Measurements from ENCODE around the gene LYPD6B.

Gene LYPD6B

DNA sequence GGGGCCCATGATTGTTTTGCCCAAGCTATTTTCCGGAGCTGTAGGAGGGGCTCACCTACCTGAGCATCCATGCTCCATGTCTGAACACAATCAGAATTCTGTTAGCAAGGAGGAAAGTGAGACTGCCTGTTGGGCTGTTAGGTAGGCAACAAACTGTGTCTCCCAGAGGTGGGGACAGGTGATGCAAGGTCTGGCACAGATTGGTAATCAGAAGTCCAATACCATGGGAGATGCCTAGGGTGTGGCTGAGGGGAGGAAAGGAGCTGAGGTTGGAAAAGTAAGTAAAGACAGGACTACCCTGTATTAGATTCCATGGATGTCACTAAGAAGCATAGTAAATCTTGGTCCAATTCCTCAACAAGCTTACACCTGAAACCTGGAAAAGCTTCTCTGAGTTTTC, 3.0 kb downstream of the LYPD6B start:
- DNase-seq (ENCODE audit: low spot score), result no peak

DNA sequence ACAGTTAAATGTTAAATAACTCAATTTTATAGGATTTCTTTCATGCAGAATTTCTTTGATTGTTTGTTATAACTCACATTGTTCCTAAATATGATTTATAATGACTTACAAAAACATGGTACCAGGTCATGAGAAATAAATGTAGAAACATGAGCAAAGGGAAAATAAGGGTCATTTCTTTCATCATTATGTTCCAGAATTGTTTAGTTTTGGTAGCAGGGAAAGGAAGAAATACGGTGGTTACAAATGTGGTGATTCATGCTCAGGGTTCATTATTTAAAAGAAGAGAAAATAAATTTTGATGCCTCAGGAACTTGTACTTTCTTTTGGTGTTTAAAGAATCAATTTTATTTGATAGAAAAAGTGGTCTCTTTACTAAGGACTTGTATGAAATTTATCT, 4.4 kb downstream of the LYPD6B start:
- DNase-seq (ENCODE audit: low spot score), result no peak

DNA sequence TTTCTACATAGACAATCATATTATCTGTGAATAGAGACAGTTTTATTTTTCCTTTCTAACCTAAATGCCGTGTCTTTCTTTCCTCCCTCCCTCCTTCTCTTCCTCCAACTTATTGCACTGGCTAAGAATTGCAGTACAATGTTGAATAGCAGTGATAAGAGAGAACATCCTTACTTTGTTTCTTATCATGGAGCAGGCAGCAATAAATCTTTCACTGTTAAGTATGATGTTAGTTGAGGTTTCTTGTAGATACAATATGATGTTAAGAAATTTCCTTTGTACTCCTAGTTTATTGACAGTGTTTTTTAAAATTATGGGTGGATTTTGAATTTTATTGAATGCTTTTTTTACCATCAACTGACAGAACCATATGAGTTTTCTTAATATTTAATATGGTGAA, 6.0 kb downstream of the LYPD6B start:
- DNase-seq (ENCODE audit: low spot score), result no peak

DNA sequence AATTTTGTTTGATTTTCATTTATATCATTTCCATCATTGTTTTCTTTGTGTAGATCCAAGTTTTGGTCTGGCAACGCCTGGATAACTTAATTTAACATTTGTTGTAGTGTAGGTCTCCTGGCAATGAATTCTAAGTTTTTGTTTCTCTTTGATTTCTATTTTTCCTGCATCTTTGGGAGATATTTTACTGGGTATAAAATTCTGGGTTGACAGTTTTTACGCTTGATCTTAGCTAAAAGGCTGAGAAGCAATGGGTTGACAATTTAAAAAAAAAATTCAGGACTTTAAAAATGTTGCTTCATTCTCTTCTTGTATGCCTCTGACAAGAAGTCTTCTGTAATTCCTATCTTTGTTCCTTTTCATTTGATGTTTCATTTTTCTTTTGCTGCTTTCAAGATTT, 8.6 kb downstream of the LYPD6B start:
- DNase-seq (ENCODE audit: low spot score), result no peak

DNA sequence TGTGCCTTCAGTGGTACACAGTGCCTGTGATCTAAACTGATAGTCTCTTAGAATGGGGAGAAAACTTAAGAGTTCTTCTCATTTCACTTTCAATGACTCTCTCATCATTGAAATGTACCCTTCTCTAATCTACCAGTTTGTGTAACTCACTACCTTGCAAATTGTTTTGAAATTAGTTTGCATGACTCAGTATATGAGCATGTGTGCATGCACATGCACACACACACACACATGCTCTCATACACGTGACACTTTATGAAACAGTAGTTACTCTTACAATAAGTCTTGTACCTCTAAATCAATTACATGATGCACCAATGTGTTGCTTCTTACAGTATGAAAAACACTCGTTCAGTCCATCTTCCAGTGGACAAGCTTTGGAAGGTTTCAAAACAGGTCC, 10.6 kb downstream of the LYPD6B start:
- DNase-seq (ENCODE audit: low spot score), result no peak

DNA sequence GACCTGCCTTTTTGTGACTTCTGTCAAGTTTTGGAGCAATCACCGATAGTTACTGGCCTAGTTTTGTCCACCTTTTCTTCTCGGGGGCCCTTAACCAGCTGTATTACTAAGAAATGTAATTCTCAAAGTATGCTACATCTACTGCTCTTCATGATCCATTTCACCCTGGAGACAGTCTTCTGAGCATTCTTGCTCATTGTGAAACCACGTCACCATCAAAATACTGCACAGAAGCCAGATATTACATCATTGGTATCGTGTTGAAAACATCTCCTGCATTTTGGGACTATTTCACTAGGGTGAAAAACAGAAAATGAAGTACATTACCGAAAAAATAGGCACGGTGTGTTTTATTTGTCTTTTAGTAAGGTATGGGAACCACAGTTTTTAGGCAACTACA, 11.7 kb downstream of the LYPD6B start:
- no peak for DNase-seq (ENCODE audit: low spot score)

DNA sequence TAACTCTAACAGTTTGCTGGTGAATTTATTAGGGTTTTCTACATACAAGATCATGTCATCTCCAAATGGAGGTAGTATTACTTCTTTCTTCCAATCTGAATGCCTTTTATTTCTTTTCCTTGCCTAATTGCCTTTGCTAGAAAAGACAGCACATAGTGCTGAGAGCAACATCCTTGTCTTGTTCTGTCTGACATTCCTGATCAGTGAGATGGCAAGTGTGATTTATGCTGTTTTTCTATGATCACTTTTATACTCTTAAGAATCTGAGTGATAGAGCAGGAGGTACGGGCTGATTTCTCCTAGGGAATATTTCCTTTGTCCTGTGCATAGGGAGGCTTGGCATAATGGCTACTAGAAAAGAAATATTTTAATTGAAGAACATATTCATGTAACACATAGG, 17.3 kb downstream of the LYPD6B start:
- DNase-seq (ENCODE audit: low spot score), result no peak

DNA sequence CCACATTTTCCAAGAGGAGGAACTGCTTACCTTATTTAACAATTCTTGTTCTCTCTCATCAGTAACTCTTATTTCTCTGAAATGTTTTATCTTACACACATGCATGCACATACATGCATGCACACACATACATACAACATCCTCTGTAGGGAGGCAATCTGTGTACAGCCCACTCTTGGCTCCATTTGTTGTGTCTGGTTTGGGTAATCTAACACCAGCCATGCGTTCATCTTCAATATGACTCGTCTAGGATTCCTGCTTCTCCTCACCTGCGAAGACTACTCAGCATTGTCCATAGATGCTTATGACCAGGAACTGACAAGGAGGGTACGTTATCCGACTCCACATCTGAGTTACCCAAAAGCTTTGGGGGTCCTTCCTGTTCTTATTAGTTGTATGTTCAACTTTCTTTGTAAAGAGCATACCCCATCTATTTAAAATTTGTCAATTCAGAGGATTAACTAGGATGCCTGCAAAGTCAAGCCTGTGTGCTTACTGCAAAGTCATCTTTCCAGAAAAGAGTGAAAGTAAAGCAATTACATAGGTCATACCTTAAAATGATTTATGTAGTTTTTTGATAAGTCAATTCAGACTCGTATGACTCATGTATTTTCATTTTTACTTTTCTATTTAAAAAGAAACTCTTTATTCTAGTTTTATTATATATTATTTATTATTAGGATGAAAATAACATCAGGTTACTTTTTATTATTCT, 18.2 kb downstream of the LYPD6B start:
- DNase-seq (ENCODE audit: low spot score), result no peak

DNA sequence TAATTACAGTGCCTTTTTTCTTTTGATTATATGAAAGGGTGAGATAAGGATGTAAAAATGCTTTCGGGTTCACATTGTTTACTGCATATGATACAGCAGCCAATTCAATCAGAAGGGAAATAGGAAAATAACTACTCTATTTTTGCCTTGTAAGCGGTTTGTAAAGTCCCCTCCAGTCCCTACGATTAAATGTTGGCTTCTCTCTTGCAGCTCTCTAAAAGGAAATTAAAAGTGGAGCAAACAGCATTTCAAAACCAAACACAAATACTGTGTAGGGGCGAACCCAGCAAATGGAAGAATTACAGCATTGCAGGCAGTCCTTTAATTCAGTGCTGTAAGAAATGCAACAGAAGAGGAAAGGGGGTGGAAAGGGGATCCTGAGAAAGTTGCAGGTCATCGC, 18.9 kb downstream of the LYPD6B start:
- no peak for DNase-seq (ENCODE audit: low spot score)

DNA sequence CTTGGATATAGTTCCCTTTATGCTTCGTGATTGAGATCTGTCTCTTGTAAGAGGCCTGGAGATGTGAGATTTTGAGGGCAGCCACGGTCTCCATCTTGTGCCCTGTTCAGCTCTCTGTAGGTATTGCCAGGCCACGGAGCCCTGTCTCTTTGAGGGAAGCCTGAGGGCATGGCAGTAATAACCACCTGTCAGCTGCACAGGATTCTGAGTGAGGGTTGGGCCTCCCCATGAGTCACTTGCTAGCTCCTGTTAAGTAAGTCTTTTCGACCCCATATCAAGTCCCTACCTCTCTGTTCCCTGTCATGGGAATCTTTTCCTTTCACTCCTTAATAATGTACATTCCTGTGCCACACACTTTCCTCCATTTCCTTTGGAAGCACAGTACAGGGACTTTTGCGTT, 20.4 kb downstream of the LYPD6B start:
- no peak for DNase-seq (ENCODE audit: low spot score)

DNA sequence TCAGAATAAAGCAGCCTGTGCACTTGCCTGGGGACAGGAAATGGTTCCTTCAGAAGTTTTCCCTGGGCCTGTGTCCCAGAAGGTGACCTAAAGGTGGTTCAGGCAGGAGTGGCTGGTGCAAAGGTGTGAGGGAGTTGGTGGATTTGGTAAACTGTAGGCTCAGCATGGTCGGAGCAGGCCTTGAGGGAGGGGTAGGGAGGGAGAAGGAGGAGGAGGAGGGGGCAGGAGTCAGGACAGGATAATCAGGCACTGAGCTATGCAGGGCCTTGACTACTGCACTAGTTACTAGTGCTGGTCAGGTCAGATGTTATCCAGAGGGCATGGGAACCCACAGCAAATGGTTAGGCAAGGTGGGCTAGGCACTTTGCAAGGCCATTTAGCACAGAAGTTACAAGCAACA, 21.3 kb downstream of the LYPD6B start:
- no peak for DNase-seq (ENCODE audit: low spot score)

DNA sequence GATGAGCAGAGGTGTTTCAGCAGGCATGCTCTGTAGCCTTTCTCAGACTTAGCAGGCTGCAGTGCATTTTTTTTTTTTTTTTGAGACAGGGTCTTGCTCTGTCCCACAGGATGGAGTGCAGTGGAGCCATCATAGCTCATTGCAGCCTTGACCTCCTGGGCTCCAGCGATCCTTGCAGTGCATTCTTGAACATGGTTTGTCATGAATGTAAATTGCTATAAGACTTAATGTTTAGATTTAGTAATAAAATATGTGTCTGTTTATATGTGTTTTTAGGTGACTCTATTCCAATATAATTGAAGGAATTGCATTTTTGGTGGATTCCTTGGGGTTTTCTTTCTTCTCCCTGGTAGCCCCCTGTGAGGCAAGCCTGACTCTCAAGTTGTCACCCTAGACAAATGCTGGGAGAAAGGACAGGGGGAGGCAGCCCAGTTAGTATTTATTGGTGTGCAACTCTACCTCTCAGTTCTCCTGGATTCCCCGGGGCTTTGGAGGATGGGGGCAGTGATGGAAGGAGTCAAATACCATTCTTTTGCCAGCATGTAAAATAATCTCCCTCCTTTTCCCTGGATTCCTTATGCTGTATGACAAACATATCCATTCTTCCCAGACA, 22.7 kb downstream of the LYPD6B start:
- DNase-seq (ENCODE audit: low spot score), result no peak

DNA sequence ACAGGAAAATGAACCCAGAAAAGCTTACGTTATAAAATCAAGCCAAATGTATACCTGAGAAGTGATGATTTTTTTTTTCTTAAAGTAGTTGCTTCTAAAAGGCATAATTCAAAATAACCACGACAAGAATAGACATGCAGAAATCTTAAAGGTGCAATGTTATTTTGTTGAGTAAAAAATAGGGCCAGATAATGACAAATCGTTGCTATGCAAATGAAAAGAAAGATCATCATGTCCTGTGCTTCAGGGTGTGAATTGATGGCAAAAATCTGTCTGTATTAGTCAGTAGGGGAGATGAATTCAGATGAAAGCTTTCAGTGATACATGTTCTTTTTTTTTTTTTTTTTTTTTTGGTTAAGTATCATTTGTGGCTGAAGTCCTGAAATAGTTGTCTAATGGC, 24.0 kb downstream of the LYPD6B start:
- DNase-seq (ENCODE audit: low spot score), result no peak

DNA sequence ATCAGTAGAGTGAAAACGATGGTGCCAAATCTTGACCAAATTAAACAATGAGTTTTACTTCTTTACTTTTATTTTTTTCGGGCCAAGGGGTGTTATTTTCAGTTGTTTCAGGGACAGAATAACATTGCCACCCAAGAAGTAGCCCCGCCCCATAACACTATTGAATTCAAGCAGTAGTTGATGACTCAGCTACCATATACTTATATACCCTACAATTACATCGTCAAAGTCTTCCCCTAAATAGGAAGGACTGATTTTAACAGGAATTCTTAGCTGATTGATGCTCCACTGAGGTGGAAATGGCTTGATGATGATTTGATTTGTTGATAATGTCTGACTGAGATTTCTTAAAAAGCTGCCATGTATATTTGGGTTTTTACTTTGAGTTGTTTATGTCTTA, 24.7 kb downstream of the LYPD6B start:
- DNase-seq (ENCODE audit: low spot score), result no peak

DNA sequence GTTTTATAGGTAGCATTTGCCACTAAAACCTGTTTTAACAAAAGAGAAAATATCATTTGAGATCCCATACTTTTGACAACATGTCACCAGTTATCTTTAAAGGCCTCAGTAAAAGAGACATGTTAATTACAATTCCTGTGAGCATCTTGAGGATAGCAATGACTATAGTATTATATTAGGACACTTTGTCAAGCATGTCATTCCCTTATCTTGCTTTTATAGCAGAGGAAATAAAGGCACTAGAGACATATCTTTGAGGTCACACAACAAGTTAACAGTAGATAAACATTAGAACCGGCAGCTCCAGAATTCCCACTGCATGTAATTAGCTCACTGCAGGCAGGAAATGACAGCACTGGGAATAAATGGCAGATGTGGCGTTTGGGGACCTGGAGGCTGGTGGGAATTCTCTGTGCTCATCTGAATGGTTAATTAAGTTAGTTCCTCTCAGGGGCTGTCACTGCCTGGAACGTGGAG, 25.9 kb downstream of the LYPD6B start:
- no peak for DNase-seq (ENCODE audit: low spot score)

DNA sequence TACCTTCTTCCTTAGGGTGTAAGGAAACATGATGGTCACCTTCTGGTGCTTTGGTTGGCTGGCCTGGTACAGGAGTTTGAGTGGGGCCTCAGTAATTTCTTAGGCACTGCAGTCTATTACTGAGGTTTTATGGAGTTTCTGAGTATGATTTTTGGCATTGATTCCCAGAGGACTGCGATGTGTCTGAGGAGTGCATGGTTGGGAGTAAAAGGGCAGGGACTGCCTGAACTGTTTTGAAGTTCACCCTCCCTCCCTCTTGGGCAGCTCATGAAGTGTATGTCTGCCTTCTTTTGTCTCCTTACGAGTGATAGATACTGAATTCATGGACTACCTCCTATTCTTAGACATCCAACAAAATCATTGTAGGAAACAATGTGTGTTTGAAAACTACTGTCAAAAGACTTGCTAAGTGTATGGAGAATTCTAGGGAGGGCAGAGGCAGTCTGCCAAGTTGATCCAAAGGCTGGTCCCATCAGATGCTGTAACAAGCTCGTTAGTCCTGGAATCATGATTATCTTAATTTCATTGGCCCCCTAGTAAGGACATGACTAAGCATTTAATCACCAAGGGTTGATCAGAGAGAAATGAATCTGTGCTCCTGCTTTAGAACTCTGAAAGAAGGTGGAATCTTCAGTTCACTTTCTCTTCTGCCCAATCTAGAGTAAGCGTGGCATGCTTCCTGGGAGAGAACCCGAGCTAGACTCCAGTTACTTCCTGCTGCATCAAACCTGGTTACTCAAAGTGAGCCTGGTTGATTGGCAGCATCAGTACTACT, 26.5 kb downstream of the LYPD6B start:
- DNase-seq (ENCODE audit: low spot score), result no peak

DNA sequence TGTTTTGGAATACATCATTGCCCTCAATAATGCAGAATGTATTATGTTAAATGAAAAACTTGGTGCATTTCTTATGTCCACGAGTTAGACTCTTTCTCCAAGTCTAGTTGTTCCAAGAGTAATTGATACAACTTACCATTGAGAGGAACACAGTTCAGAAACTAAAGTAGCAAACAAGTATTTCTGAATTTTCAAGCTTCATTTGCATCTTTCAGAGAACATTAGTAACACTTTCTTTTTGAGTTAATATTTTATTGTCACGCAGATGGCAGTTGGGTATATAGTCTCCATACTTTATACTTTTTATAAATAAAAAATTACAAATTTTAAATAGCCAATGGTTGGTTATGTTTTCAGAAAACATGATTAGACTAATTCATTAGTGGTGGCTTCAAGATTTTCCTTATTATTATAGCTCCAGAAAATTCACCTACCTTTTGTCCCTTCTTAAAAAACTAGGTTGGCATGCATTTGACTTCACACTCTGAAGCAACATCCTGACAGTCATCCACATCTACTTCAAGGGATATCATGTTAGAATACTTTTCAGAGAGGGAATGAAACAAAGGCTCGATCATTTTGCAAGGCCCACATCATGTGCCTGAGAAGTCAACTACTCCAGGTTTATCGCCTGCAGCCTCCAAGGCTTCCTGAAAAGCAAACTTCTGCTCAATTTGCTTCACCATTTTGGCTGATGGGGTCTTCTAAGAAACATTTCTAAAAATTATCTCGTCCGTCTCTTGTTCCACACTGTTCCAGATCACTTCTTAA, 29.9 kb downstream of the LYPD6B start:
- DNase-seq (ENCODE audit: low spot score), result no peak

DNA sequence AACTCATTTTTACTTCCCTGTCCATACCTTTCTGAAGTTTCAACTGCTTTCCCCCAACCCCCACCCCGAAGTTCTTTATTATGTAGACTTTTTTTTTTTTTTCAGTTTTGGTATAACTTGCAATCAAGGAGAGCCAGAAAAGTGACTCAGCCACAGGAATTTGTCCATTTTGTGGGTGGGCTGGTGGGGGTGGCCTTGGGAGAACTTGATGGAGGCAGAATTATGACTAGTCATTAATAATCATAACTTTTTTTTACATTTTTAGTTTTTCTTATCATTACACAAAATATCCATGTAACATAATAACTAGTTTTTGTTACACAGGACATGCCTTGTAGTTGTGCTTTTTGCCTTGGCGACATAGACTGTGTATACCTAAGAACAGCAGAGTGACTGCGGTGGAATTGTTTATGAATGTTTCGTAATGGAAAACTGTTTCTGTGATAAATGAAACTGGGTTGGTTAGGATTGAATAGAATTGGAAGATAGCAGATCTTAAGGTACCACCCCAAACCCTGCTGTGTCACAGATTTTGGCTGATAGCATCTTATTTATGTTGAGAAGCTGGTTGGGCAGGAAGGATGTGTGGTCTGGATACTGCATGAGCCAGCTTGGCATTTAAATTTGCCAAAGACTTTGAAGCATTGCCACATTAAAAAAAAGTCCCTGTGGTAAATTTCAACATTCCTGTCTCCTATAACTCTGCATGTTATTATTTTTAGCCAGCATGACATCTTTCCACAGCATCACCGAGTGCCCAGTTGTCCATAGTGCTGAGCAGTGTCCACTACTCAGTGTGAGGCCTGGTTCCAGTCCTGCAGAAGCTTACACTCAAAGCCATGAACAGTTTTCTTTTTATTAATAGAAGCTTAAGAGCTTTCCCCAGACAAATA, 30.7 kb downstream of the LYPD6B start:
- DNase-seq (ENCODE audit: low spot score), result peak; percentile 39

DNA sequence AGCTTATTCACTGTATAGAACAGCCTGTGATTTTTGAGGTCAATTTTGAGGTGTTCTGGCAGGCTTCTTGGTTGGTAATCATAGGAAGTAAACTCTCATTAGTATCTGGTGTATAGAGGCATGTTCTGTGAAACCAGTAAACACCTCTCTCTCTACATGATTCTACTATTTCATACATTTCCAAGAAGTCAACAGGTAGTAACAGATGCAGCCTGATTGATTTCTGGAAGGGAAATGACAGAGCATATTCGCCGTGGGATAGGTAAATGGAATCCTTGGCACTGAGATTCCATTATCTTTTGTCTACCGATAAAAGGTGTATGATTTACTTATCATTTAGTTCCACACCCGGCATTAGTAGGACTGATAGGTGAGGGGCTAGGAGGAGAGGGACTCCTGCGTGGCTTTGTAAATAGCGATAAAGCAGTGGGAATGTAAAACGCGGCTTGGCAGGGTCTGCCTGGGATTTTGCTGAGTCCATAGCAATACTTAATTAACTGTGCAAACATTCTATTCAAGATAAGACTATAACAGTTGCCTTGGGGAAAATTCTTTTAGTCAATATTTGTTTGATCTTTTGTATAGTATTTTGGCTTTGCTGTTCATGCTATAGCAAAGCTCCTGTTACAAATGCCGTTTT, 32.3 kb downstream of the LYPD6B start:
- DNase-seq (ENCODE audit: low spot score), result no peak

DNA sequence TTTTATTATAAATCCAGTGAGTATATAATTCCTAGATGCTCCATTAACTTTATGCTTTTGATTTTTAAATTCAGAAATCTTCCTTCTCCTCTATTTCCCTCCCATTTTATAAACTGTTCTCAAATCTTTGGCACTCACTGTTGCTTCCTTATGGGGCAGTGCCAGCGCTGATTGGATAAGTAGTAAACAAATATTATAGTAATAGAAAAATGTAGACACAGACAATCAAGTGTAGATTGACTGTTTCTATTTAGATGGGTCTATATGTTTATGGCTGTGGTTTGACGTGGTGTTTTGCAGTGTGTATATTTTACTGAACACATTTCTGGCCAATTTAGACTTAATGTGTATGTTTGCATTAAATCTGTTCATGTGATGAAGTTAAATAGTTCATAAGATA, 36.6 kb downstream of the LYPD6B start:
- no peak for DNase-seq (ENCODE audit: low spot score)

DNA sequence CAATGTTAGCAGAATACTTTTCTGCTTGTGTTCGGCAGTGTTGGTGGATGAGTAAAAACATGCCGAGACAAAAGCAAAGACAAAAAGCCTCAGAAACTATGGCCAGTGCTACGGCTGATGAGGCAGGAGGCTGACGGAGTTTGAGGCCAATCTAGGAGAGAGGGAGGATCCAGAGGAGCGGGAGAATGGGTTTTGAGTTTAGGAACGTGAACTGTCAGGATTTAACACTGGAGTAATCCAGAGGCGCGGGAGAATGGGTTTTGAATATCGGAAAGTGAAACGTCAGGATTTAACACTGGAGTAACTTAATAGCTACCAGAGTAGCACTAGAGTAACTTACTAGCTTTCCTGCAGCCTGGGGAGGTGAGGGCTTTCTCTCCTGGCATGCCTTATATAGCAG, 37.4 kb downstream of the LYPD6B start:
- DNase-seq (ENCODE audit: low spot score), result no peak
